GM18499 (cell line): Measurements from ENCODE around the gene SP110.

Experiments used
- ATAC-seq: cut with Tn5 transposase; IDR thresholded peaks from one replicate; pipeline ENCODE4 v1.9.1; 2021; ENCODE audit warnings: moderate number of reproducible peaks; ENCODE audit not compliant: insufficient read depth, unreplicated experiment

The SP110 gene

DNA sequence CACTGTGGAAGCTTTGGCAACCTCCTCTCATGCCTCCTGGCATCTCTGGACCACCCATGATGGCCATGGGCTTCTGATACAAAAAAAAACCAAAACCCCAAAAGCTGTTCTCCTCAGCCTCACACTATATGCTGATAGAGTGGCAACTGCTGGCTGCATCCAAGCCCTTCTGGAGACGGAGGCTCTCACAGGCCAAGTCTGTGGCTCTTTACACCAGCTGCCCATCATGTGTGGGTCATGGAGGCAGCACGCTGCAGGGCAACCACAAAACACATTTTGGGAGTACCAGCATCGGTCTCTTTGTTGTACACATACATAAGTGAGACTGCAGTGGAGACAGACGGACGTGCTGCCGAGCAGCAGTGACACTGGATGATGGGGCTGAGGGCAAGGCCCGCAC, 45.3 kb downstream of the SP110 start:
- ATAC-seq: no peak

DNA sequence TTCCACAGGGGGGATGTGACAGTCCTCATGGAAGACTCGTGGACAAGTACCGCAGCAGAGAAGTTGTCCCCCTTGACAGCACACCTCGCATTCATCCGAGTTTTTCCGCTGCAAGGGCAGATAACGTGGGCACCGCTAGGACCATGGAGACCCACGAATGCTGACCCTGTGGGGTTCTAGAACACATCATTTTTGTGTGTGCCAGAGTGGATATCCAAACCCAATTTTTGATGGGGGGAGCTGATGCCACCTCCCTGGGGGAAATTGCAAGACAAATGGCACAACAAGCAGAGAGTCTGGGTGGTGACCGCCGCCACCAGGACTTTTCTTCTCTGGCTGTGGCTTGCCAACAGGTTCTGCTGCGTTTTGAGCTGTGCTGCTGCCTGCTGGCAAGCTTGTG, 46.9 kb downstream of the SP110 start:
- ATAC-seq: no peak

DNA sequence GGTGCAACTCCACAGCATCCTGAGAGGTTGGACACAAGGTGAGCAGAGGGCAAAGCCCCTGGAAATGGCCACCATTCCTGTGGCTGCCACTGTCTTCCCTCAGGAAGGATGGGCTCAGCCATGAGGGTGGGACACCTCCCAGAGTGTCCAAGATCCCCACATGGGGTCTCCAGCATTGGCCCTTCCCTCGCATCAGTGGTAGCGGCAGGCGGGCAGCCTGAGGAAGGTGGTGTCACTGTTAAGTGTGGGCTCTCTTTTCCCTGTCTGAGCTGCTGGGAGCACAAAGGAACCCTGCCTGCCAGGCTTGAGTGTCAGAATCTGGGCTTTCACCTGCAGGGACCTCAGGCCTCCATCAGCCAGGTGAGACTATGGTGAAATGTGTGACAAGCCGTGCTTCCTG, 47.6 kb downstream of the SP110 start:
- ATAC-seq: no peak

DNA sequence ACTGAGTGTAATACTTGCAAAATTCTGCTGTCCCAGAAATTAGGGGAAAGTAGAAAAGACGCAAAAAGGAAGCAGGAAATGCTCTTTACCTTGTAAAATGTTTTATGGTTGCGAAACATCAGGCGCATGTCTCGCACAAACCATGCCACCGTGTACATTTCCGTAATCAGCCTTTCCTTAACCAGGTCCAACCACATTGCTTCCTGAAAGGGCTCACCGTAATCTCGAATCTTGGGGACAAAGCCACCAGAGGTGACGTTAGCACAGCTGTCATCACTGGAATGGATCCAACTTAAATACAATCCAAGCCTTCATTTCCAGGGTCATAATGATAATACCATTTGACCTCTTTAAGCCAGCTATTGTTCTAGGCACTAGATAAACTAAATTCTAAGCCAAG, 49.3 kb downstream of the SP110 start:
- no peak for ATAC-seq

DNA sequence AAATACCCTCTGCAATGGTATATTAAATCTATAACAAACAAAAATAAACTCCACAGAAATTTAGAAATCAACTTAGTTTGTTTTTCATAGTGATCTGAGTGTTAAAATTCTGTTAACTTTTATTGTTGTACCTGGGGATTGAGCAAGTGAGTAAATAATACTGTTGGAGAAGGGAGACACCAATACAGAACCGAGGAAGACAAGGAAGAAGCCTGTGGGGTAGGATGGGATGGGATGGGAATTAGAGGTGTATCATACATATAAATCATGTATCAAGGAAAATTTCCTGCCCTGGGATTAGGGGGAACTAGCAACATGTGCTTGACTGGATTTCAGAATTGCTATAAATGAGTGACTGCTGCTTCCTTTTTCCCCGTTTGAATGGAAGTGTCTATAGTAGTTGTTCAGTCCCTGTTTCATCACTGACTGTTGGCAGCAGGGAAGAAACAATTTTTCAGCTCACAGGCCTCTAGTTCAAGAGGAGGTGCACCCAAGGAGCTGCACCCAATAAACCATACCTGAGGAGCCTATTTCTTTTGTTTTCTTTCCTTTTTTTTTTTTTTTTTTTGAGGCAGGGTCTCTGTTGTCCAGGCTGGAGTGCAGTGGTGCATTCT, 53.1 kb downstream of the SP110 start:
- ATAC-seq: no peak

DNA sequence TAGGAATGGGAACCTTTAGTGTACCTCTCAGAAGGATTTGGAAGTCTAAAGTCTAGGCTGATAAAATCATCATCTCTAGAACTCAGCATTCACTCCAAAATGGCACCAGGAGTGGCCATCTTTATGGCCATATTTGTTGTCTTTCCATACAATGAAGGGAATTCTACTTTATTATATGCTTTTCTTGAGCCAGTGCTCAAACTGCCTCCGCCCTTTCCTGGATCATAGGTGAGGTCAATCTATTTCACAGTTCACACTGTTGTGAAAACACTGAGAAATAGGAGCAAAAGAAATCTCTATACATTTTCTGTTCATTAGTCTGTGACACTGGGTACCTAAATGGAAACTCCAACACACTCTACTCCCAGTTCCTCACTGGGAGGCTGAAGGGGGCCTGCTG, 55.6 kb downstream of the SP110 start:
- no peak for ATAC-seq

DNA sequence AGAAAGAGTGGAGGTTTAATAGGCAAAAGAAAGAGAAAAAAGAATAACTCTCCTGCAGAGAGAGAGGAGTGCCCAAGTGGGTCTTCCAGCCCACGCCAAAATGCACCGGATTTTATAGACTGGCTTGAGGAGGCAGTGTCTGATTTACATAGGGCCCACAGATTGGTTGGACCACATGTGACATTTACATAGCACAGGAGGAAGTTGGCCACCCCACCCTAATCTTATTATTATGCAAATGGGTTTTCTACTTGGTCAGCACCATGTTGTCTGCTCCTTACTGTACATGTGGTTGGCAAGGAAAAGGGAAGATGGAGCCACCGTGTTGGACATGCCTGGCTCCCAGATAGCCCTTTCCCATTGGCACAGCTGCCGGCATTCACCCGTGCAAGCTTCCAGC, 56.8 kb downstream of the SP110 start:
- no peak for ATAC-seq

DNA sequence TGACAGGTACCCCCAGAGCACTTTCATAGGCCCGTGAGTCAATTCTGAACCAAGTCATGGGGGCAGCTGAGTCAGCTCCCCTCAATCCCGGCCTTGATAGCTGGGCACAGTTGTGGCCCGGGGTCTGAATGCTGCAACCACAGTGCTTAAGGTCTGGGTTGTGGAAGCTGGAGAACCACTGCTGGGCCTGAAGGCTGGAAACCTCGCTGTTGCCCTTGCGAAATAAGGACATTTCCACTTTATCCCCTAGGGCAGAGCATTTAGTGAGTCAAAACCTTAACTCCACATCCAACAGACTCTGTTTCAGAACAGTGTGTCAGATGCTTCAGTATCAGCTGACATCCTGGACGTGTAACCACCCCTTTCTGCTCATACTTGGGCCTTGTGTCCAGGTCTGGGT, 58.6 kb downstream of the SP110 start:
- ATAC-seq: no peak

DNA sequence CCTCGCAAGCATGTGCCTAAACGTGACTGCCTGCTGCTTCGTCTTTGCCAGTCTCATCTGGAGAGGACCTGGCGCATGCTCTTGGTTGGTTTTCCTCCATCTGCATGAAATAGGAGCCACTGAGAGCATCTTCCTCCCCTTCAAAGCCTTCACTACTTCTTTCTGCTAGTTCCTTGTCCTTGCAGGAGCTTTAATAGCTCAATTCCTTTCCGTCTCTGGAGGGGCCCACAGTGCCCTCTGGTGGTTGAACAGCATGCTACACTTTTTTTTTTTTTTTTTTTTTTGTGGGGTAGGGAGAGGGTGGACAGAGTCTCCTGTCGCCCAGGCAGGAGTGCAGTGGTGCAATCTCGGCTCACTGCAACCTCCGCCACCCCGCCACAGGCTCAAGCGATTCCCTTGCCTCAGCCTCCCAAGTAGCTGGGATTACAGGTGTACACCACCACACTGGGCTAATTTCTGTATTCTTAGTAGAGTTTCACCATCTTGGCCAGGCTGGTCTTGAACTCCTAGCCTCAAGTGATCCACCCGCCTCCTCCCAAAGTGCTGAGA, 59.6 kb downstream of the SP110 start:
- ATAC-seq: no peak

DNA sequence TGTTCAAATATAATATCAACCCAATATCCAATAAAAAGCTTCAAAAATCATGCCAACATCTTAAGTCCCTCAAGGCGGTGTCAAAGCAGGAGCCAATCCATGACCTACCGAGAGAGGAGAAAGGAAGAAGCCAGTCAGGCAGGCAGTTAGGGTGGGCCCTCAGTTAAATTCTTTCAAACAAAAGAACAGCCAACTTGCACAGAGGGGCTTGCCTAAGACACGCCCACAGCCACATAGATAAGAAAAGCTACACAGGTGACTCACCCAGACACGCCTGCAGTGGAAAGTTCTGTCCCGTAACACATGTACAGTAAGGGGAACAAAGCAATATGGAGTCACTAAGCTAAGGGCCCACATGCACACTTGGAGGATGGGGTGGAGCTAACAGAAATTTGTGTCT, 61.3 kb downstream of the SP110 start:
- no peak for ATAC-seq

DNA sequence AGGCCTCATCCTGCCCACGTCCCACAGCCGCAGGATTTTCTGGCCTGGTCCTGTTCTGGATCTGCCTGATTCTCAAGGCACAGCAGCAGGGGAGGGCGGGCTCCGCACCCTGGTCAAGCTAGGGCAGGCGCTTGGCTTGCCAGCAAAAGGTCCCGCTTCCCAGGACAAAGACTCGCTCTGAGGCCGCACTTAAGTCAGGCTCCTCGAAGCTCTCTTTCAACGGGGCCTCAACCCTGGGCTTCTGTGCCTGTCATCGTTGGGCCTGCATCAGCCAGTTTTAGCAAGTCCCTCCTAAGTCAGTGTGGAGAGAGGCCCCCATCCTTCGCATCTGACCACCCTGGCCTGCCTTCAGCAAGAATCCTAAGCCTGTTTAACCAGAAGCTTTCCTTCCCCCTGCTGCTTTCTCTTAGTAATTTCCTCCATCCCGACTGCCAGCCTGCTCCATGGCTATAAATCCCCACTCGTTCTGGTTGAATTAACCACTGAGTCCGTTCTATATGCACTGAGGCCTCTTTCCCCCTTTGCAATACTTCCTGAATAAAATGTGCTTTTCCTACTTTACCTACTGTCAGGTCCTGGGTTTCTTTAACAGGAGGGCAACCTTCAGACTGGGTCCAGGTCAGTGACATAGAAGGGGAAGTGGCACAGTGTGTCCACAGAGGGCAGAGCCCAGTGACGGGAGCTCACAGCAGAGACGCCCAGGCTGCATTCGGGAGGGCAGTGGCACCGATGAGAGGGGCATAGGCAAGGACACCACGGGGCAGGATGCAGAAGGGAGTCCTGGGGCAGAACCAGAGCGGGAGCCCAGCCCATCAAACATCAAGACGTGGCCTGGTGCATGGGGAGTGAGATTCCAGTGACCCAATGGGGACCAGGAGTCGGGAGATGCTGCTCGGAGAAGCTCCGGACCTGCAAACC, 62.7 kb downstream of the SP110 start:
- no peak for ATAC-seq

DNA sequence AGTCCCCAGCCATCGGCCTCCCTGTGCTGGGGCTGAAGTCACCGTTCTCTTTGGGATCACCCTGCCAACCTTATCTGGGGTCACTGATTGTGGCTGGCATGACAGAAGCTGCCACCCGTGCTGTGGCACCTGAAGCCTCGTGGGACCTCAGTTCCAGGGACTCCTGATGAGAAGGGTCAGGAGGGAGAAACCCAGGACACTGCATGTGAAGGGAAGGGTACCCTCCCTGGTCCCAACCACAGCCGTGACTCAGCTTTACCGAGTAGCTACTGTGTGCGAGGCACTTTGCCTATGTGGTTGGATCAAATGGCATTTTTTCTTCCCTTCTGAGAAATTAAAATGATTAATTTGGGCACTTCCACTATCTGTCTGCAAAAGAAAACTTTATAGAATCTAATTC, 64.4 kb downstream of the SP110 start:
- no peak for ATAC-seq

DNA sequence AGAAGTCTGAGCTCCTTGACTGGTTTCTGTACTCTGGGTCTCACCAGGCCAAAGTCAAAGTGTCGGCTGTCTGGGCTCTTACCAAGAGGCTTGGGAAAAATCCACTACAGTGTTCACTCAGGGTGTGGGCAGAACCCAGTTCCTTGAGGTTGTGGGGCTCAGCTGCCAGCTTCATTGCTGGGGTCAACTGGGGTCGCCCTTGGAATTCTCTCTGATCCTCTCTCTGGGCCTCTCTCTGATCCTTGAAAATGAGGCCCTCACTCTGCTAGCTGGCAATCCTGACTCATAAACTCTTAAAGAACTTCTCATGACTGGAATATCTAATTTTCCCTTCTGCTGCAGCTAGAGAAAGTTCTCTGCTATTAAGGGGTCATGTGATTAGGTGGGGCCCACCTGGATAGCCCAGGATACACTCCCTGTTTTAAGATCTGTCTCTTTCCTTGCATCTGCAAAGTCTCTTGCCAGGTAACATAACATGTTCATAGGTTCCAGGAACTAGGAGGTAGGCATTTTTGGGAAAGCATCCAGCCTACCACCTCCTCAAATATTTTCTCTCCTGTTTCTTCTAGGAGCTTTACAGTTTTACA, 66.3 kb downstream of the SP110 start:
- no peak for ATAC-seq

DNA sequence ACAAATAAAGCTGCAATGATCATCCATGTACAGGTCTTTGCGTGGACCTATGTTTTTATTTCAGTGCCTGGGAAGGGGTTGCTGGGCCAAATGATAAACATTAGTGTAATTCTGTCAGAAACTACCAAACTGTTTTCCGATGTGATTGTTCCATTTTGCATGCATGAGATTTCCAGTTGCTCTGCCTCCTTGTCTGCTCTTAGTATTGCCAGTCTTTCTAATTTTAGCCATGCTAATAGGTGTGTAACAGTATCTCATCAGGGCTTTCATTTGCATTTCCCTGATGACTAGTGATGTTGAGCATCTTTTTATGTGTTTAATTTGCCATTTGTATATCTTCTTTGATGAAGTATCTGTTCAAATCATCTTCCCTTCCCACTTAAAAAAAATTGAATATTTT, 67.5 kb downstream of the SP110 start:
- no peak for ATAC-seq

DNA sequence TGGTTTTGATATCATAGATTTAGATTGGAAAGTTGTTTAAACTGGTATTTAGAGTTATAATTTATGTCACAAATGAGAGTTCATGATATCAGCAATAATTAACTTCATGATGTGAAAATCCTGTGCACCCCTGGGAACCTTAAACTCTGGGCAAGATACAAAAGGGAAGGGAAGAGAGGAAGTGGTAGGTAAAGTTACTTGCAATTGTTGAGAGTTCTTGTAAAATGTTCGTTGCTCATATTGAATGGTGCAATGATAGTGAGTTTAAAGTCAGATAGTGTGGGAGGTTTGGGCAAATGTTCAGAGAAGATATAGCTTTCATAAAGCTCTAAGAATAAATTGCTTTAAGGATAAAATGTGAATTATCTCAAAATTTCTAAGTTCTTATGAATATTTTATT, 75.4 kb downstream of the SP110 start:
- no peak for ATAC-seq

DNA sequence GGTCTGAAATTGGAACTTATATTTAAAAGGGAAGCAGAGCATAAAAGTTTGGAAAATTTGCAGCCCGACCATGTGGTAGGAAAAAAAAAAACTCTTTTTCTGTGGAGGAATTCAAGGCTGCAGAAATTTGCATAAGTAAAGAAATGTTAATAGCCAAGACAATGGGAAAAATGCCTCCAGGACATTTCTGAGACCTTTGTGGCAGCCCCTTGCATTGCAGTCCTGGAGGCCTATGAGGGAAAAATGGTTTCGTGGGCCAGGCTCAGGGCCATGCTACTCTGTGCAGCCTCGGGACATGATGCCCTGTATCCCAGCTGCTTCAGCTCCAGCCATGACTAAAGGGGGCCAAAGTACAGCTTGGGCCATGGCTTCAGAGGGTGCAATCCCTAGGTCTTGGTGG, 79.1 kb downstream of the SP110 start:
- no peak for ATAC-seq

DNA sequence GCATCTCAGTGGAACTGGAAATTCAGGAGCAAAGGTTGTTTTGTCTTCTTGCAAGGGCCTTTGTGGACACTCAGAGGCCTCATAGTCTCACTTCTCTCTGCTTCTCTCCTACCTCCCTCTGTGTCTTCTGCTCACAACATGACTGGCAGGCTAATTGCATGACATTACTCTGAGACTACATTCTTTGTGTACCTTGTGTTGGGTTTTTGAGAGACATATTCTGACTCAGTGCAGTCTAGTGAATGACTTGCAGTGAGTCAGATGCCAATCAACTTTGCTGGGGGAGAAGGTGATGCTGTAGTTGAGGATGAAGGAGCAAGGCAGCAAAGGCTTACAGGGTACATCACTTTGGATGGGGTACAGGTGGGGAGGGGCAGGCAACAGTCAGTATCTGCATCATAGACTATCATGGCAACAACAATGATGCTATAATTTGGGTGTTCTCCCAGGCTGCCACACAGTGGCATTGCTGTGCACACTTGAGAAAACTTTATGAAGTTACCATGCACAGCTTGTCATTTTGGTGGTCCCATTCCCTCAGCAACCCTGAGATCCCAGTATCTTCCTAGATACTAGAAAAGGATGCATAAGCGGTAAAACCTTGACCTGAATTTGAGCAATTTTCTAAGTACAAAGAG, 81.8 kb downstream of the SP110 start:
- no peak for ATAC-seq

DNA sequence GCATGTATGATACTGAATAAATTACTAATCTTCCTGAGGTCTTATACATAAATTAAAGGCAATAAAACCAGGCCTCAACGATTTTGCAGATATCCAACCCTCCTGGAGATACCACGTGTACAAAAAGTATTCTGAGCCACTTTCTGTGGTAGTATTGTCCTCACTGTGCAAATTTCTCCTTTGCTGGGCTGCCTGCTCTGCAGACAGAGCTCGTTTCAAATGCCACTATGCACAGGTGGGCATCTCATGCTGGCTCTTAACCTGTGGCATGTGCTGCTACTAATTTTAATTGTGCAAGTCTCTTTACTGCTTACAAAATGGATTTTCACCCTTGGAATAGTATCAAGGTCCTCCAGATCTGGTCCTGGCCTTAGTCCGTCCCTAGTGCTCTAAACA, 84.7 kb downstream of the SP110 start:
- no peak for ATAC-seq

DNA sequence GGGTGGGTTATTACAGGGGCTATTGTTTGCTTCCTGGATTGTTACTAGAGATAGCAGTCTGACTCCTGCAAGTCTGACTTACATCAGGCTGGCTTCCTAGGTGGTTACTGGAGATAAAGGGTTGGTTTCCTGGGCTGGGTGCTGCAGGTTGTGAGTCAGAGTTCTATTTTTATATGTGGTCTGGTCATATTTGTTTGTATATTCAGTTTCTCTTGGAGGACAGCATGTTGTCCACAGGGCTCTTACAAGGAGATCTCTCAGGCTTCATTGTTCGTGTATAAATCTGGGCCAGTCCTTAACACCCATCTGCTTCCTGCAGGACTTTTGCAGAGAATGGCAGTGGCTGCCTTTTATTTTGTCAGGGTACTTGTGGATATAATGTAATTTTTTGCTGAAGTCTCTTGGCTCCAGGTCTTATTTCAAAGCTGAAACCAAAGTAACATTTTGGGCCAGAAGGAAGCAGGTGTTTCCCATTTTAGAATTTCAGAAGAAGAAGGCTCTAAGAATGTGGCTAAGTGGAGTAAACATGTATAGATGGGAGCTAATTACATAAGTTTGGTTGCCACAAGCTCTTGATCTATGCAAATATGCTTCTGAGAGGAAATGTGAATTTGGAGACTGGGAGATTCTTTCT, 85.2 kb downstream of the SP110 start:
- no peak for ATAC-seq

DNA sequence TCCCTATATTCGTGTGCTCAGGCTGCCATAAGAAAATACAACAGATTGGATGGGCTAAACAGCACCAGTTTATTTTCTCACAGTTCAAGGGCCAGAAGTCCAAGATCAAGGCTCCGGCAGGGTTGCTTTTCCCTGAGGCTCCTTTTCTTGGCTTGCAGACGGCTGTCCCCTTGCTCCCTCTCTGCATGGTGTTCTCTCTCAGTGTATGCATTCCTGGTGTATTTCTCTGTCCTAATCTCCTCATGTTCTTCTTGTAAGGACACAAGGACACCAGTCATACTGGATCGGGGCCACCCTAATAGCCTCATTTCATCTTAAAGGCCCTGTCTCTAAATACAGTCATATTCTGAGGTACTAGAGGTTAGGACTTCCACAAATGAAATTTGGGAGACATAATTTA, 88.4 kb downstream of the SP110 start:
- ATAC-seq: no peak
